WTC11 (cell line): ENCODE measurements around the gene PTPRJ. TPM values are rescaled to one million over a fixed set of nuclear protein-coding genes. Genes with fewer than 3 reads are reported as not detected.

Experiments
- ATAC-seq: fragments of 200-7000 bp; cut with Tn5 transposase; 2 replicates; pipeline ENCODE4 v1.10.0; 2021; ENCODE audit warnings: mild to moderate bottlenecking, moderate library complexity
- CTCF ChIA-PET: fragments of 300-600 bp; sonication (Branson Sonifier 250); formaldehyde crosslinking; loops from one replicate; lab custom pipeline; 2021; ENCODE audit warnings: antibody characterized with exemption; lab: Charles Lee
- POLR2A ChIA-PET: fragments of 350-600 bp; sonication (Branson Sonifier 250); formaldehyde crosslinking; loops from one replicate; lab custom pipeline; 2021; ENCODE audit warnings: antibody characterized with exemption; lab: Charles Lee
- DNase-seq: peaks from one replicate; pipeline ENCODE4 v3.0.0; 2021; ENCODE audit warnings: low spot score
- H3K27ac Mint-ChIP-seq: 2 replicates; pipeline ENCODE4 v1.8.0; 2021; ENCODE audit warnings: mixed read lengths
- H3K27me3 Mint-ChIP-seq: 2 replicates; pipeline ENCODE4 v1.8.0; 2021; ENCODE audit warnings: low read depth, mild to moderate bottlenecking, moderate library complexity, mixed read lengths
- H3K36me3 Mint-ChIP-seq: 2 replicates; pipeline ENCODE4 v1.8.0; 2021; ENCODE audit warnings: mixed read lengths
- H3K4me1 Mint-ChIP-seq: 2 replicates; pipeline ENCODE4 v1.8.0; 2022; ENCODE audit warnings: mixed read lengths
- H3K4me3 Mint-ChIP-seq: 2 replicates; pipeline ENCODE4 v1.8.0; 2021; ENCODE audit warnings: mild to moderate bottlenecking, moderate library complexity, mixed read lengths
- H3K9me3 Mint-ChIP-seq: 2 replicates; pipeline ENCODE4 v1.8.0; 2021; ENCODE audit warnings: mixed read lengths
- AFF4 ChIP-seq: sonication (generic); formaldehyde crosslinking; IDR thresholded peaks from 2 replicates; pipeline ENCODE4 v1.8.1; 2023; ENCODE audit warnings: mild to moderate bottlenecking, missing genetic modification reagents, borderline replicate concordance
- ATF1 ChIP-seq: sonication (generic); formaldehyde crosslinking; IDR thresholded peaks from 2 replicates; pipeline ENCODE4 v1.8.1; 2023; ENCODE audit warnings: mild to moderate bottlenecking, moderate library complexity, missing genetic modification reagents
- CBFB ChIP-seq: sonication (generic); formaldehyde crosslinking; IDR thresholded peaks from 2 replicates; pipeline ENCODE4 v1.8.1; 2022; ENCODE audit warnings: mild to moderate bottlenecking, low read depth, missing genetic modification reagents
- CDX4 ChIP-seq: fragments of 250-450 bp; sonication (Bioruptor Pico); IDR thresholded peaks from 2 replicates; pipeline ENCODE4 v1.9.0; 2021; ENCODE audit warnings: moderate library complexity, mild to moderate bottlenecking, inconsistent platforms, borderline replicate concordance
- CTCF ChIP-seq: fragments of 200-600 bp; IDR thresholded peaks from 2 replicates; pipeline ENCODE4 v1.8.0; 2022; ENCODE audit warnings: antibody characterized with exemption
- E2F4 ChIP-seq: sonication (generic); formaldehyde crosslinking; IDR thresholded peaks from 2 replicates; pipeline ENCODE4 v1.8.1; 2022; ENCODE audit warnings: low read depth, mild to moderate bottlenecking, moderate library complexity, missing genetic modification reagents, borderline replicate concordance
- EMX1 ChIP-seq: fragments of 250-450 bp; sonication (Bioruptor Pico); IDR thresholded peaks from 2 replicates; pipeline ENCODE4 v1.8.0; 2021; ENCODE audit warnings: mild to moderate bottlenecking
- ETV6 ChIP-seq: sonication (generic); formaldehyde crosslinking; IDR thresholded peaks from 2 replicates; pipeline ENCODE4 v1.8.1; 2022; ENCODE audit warnings: mild to moderate bottlenecking, missing genetic modification reagents
- FOXJ3 ChIP-seq: sonication (generic); formaldehyde crosslinking; IDR thresholded peaks from 2 replicates; pipeline ENCODE4 v1.9.0; 2021; ENCODE audit warnings: missing genetic modification reagents, mild to moderate bottlenecking, borderline replicate concordance
- FOXP1 ChIP-seq: sonication (generic); formaldehyde crosslinking; IDR thresholded peaks from 2 replicates; pipeline ENCODE4 v1.8.0; 2022; ENCODE audit warnings: missing genetic modification reagents, mild to moderate bottlenecking, moderate library complexity, borderline replicate concordance
- HMGA2 ChIP-seq: fragments of 250-450 bp; sonication (Bioruptor Pico); IDR thresholded peaks from 2 replicates; pipeline ENCODE4 v1.4.0; 2021; ENCODE audit warnings: mild to moderate bottlenecking, moderate library complexity
- JAZF1 ChIP-seq: fragments of 250-450 bp; sonication (Bioruptor Pico); IDR thresholded peaks from 2 replicates; pipeline ENCODE4 v1.9.0; 2021; ENCODE audit warnings: moderate library complexity, mild to moderate bottlenecking, inconsistent platforms
- NR2C2 ChIP-seq: sonication (generic); formaldehyde crosslinking; IDR thresholded peaks from 2 replicates; pipeline ENCODE4 v1.8.0; 2022; ENCODE audit warnings: mild to moderate bottlenecking, missing genetic modification reagents
- PREB ChIP-seq: sonication (generic); formaldehyde crosslinking; IDR thresholded peaks from 2 replicates; pipeline ENCODE4 v1.8.1; 2022; ENCODE audit warnings: mild to moderate bottlenecking, missing genetic modification reagents, moderate library complexity, borderline replicate concordance
- RORB ChIP-seq: fragments of 250-450 bp; sonication (Bioruptor Pico); IDR thresholded peaks from 2 replicates; pipeline ENCODE4 v1.9.0; 2021; ENCODE audit warnings: mild to moderate bottlenecking
- ZNF263 ChIP-seq: sonication (generic); formaldehyde crosslinking; IDR thresholded peaks from 2 replicates; pipeline ENCODE4 v1.8.1; 2022; ENCODE audit warnings: low read depth, mild to moderate bottlenecking, moderate library complexity, missing genetic modification reagents
- ZNF396 ChIP-seq: fragments of 250-450 bp; sonication (Bioruptor Pico); IDR thresholded peaks from 2 replicates; pipeline ENCODE4 v1.8.0; 2021; ENCODE audit warnings: mild to moderate bottlenecking, moderate library complexity, borderline replicate concordance
- ZNF425 ChIP-seq: fragments of 250-450 bp; sonication (Bioruptor Pico); conservative IDR thresholded peaks from 2 replicates; pipeline ENCODE4 v1.9.0; 2021; ENCODE audit warnings: mild to moderate bottlenecking
- total RNA-seq: library from RNA; stranded (reverse); gene quantifications from 3 replicates; pipeline ENCODE4 v1.2.3, GENCODE V29; 2021

PTPRJ gene
- total RNA-seq, 1 experiment from 2014 or later = 19.5 TPM

- POLR2A ChIA-PET = interaction anchor here (1.6 kb wide), 1 partner anchor 18 kb away, joined by 4 read pairs; no protein-coding TSS in a partner anchor
- no peak for ATAC-seq
- TF ChIP-seq NR2C2 (CRISPR knock-in tag) (no peak), FOXP1 (CRISPR knock-in tag) (no peak), RORB (CRISPR knock-in tag) (no peak), E2F4 (CRISPR knock-in tag) (no peak), CTCF (no peak), ZNF425 (CRISPR knock-in tag) (no peak)
- Mint-ChIP-seq H3K27ac (peak overlapping the region; percentile 79), H3K27me3 (no peaks in the 10 kb centered on the region), H3K36me3 (no peaks in the 10 kb centered on the region), H3K9me3 (no peaks in the 10 kb centered on the region), H3K4me1 (peaks cover 61% of the 10 kb centered on the region), H3K4me3 (0 out of 2 replicates have a peak overlapping the region, but pooled peaks have one; percentile 10)
- no peak for DNase-seq
- CTCF ChIA-PET = interaction anchor here (0.7 to 1.9 kb wide), 3 partner anchors 7 to 123 kb away, joined by 3 to 11 read pairs (median 3); no protein-coding TSS in a partner anchor
Observed at GRCh38 chr11:48056325-48057183, 76.2 kb downstream of the PTPRJ start.

GRCh38 chr11:48058064-48058463, 77.7 kb downstream of the PTPRJ start:
- CTCF ChIA-PET = no interaction called here

More at GRCh38 chr11:48058064-48058463, 77.7 kb downstream of the PTPRJ start:
- Mint-ChIP-seq H3K27me3 (no peaks in the 10 kb centered on the region), H3K4me3 (no peak overlapping the region), H3K36me3 (no peaks in the 10 kb centered on the region), H3K4me1 (peaks cover 48% of the 10 kb centered on the region), H3K9me3 (no peaks in the 10 kb centered on the region), H3K27ac (no peak overlapping the region)
- POLR2A ChIA-PET = no interaction called here
- TF ChIP-seq PREB (CRISPR knock-in tag) (no peak), FOXP1 (CRISPR knock-in tag) (no peak), CDX4 (CRISPR knock-in tag) (no peak), AFF4 (CRISPR knock-in tag) (no peak), ZNF263 (CRISPR knock-in tag) (no peak), ZNF396 (CRISPR knock-in tag) (no peak), ATF1 (no peak), HMGA2 (CRISPR knock-in tag) (no peak), ETV6 (CRISPR knock-in tag) (no peak), E2F4 (CRISPR knock-in tag) (no peak), JAZF1 (CRISPR knock-in tag) (no peak), FOXJ3 (CRISPR knock-in tag) (no peak), CBFB (CRISPR knock-in tag) (no peak), EMX1 (no peak)
- no peak for ATAC-seq
- DNase-seq = no peak
